Trophoblast cell (in vitro differentiated cells and primary cell): ENCODE results near the gene RGS9.
A peak's percentile ranks its signal among the peaks of the same experiment; 100 is the strongest.

ENCODE experiments used
- DNase-seq, 2 donors: peaks; one replicate each; pipeline ENCODE4 v3.0.0-alpha.2; 2016
- H2AFZ ChIP-seq: 2 replicates; pipeline ENCODE4 v1.6.1; 2013; ENCODE audit warnings: low read length, moderate library complexity, mild to moderate bottlenecking; ENCODE audit not compliant: insufficient read depth, poor library complexity
- H2AK5ac ChIP-seq: 2 replicates; pipeline ENCODE4 v1.6.1; 2013; ENCODE audit warnings: mild to moderate bottlenecking, low read length
- H2BK120ac ChIP-seq: 2 replicates; pipeline ENCODE4 v1.6.1; 2013; ENCODE audit warnings: low read length, mild to moderate bottlenecking, moderate library complexity; ENCODE audit not compliant: insufficient read depth, poor library complexity
- H2BK12ac ChIP-seq: 2 replicates; pipeline ENCODE4 v1.6.1; 2013; ENCODE audit warnings: mild to moderate bottlenecking, low read length, moderate library complexity
- H2BK5ac ChIP-seq: 2 replicates; pipeline ENCODE4 v1.6.1; 2013; ENCODE audit warnings: low read length, low read depth, moderate library complexity, mild to moderate bottlenecking; ENCODE audit not compliant: poor library complexity
- H3K14ac ChIP-seq: 2 replicates; pipeline ENCODE4 v1.6.1; 2013; ENCODE audit warnings: mild to moderate bottlenecking, low read length
- H3K18ac ChIP-seq: 2 replicates; pipeline ENCODE4 v1.6.1; 2013; ENCODE audit warnings: mild to moderate bottlenecking, low read length
- H3K23ac ChIP-seq: 2 replicates; pipeline ENCODE4 v1.6.1; 2013; ENCODE audit warnings: low read length
- H3K27ac ChIP-seq: 2 replicates; pipeline ENCODE4 v1.5.1; 2013; ENCODE audit warnings: low read depth, mild to moderate bottlenecking, inconsistent platforms, low read length, moderate library complexity
- H3K27me3 ChIP-seq: 2 replicates; pipeline ENCODE4 v1.6.1; 2013; ENCODE audit warnings: inconsistent platforms, mild to moderate bottlenecking, low read length, moderate library complexity; ENCODE audit not compliant: insufficient read depth
- H3K36me3 ChIP-seq, 2 experiments: 1 replicate in 1 of 2; 2 replicates in 1 of 2; pipeline ENCODE4 v1.6.1; 2013; ENCODE audit warnings: low read length in 2 of 2, mild to moderate bottlenecking in 2 of 2, moderate library complexity in 1 of 2; ENCODE audit not compliant: insufficient read depth in 2 of 2, control insufficient read depth in 1 of 2
- H3K4ac ChIP-seq: 2 replicates; pipeline ENCODE4 v1.6.1; 2013; ENCODE audit warnings: low read depth, mild to moderate bottlenecking, low read length, moderate library complexity
- H3K4me1 ChIP-seq, 2 experiments: 1 replicate in 1 of 2; 2 replicates in 1 of 2; pipeline ENCODE4 v1.6.1; 2013; ENCODE audit warnings: low read length in 2 of 2, mild to moderate bottlenecking in 2 of 2, moderate library complexity in 1 of 2; ENCODE audit not compliant: insufficient read depth in 2 of 2, control insufficient read depth in 1 of 2
- H3K4me2 ChIP-seq: 2 replicates; pipeline ENCODE4 v1.6.1; 2013; ENCODE audit warnings: inconsistent platforms, mild to moderate bottlenecking, low read length, moderate library complexity
- H3K4me3 ChIP-seq: 2 replicates; pipeline ENCODE4 v1.5.1; 2013; ENCODE audit warnings: mild to moderate bottlenecking, low read depth, low read length, inconsistent platforms
- H3K79me1 ChIP-seq: one replicate; pipeline ENCODE4 v1.6.1; 2013; ENCODE audit warnings: low read length
- H3K79me2 ChIP-seq: 2 replicates; pipeline ENCODE4 v1.6.1; 2013; ENCODE audit warnings: low read length, mild to moderate bottlenecking; ENCODE audit not compliant: control insufficient read depth, insufficient read depth, poor library complexity
- H3K9ac ChIP-seq: 2 replicates; pipeline ENCODE4 v1.6.1; 2013; ENCODE audit warnings: mild to moderate bottlenecking, low read length
- H3K9me3 ChIP-seq: 2 replicates; pipeline ENCODE4 v1.6.1; 2013; ENCODE audit warnings: low read depth, mild to moderate bottlenecking, control low read depth, inconsistent platforms, low read length; ENCODE audit not compliant: insufficient read depth
- H4K12ac ChIP-seq: 2 replicates; pipeline ENCODE4 v1.6.1; 2013; ENCODE audit warnings: low read depth, mild to moderate bottlenecking, low read length, moderate library complexity
- H4K8ac ChIP-seq: 2 replicates; pipeline ENCODE4 v1.6.1; 2013; ENCODE audit warnings: low read depth, mild to moderate bottlenecking, low read length, moderate library complexity
- H4K91ac ChIP-seq: one replicate; pipeline ENCODE4 v1.6.1; 2013; ENCODE audit warnings: low read depth, mild to moderate bottlenecking, low read length, moderate library complexity
- WGBS: extraction: QIAGEN DNeasy Blood & Tissue Kit; methylation state at CpG from one replicate; pipeline ENCODE4 v1.1.7; 2013; ENCODE audit warnings: missing lambda C conversion rate; ENCODE audit not compliant: insufficient read length, insufficient coverage; ENCODE audit errors: extremely low coverage; 5-methylcytosine and 5-hydroxymethylcytosine counted together

The RGS9 gene

GRCh38 chr17:65197201-65197600 is 60.0 kb downstream of the RGS9 start:
- DNase-seq: no peak
- no peak overlapping the region for H3K14ac ChIP-seq
- no peak overlapping the region for H4K91ac ChIP-seq
- H3K4me2 ChIP-seq: no peak overlapping the region
- H3K79me1 ChIP-seq: peaks cover 11% of the 10 kb centered on the region
- H3K4me3 ChIP-seq: no peak overlapping the region
- H3K27ac ChIP-seq: no peak overlapping the region
- no peak overlapping the region for H3K23ac ChIP-seq
- no peak overlapping the region for H2BK5ac ChIP-seq
- H2BK12ac ChIP-seq: no peak overlapping the region
- peaks cover 10% of the 10 kb centered on the region in 2 experiments for H3K4me1 ChIP-seq
- no peaks in the 10 kb centered on the region for H3K9me3 ChIP-seq
- H4K12ac ChIP-seq: no peak overlapping the region
- no peak overlapping the region for H4K8ac ChIP-seq
- H2AFZ ChIP-seq: no peak overlapping the region
- no peak overlapping the region for H3K9ac ChIP-seq
- no peak overlapping the region for H2BK120ac ChIP-seq
- WGBS: no CpG with 5 or more reads among the region's 5 CpGs
- H3K27me3 ChIP-seq: no peaks in the 10 kb centered on the region
- H3K4ac ChIP-seq: no peak overlapping the region
- no peak overlapping the region for H3K18ac ChIP-seq
- no peak overlapping the region for H2AK5ac ChIP-seq
- H3K36me3 ChIP-seq: no peaks in the 10 kb centered on the region
- H3K79me2 ChIP-seq: no peaks in the 10 kb centered on the region

GRCh38 chr17:65198653-65199382 is 61.6 kb downstream of the RGS9 start:
- Histone ChIP-seq H3K36me3 (no peaks in the 10 kb centered on the region), H3K4me3 (no peak overlapping the region), H2BK120ac (no peak overlapping the region), H2AK5ac (no peak overlapping the region), H3K14ac (no peak overlapping the region), H2BK5ac (no peak overlapping the region), H3K18ac (no peak overlapping the region), H3K4ac (no peak overlapping the region), H3K4me2 (no peak overlapping the region), H4K12ac (no peak overlapping the region), H3K23ac (no peak overlapping the region), H3K27ac (no peak overlapping the region), H4K91ac (no peak overlapping the region), H3K4me1 (peaks cover 5 to 6% of the 10 kb centered on the region in 2 experiments), H3K79me1 (peaks cover 7% of the 10 kb centered on the region), H3K27me3 (no peaks in the 10 kb centered on the region), H4K8ac (no peak overlapping the region), H3K9ac (no peak overlapping the region), H2AFZ (no peak overlapping the region), H3K9me3 (no peaks in the 10 kb centered on the region), H2BK12ac (no peak overlapping the region), H3K79me2 (no peaks in the 10 kb centered on the region)
- DNase-seq: peak in 1 of 2 donors; percentile 74
- WGBS: no CpG with 5 or more reads among the region's 7 CpGs

DNA sequence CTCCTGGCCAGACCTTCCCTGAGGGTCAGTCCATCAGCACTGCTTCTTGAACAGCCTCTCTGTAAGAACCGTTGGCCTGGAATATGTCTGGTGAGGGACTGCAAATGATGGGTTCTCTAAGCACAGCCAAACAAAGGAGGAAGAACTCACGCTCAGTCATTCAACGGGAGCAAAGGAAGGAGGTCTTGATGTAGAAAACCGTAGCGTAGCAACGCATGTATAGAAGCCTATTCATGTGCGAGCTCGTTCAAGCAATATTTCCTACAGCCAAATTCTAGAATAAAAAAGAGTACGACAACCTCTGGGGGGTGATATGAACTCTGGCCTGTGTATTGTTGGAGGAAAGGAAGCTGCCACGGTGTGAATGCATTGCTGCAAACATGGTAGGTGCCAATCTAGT is 64.2 kb downstream of the RGS9 start:
- H3K4me1 ChIP-seq: no peaks in the 10 kb centered on the region
- H3K27me3 ChIP-seq: no peaks in the 10 kb centered on the region
- no peak overlapping the region for H4K91ac ChIP-seq
- no peak overlapping the region for H3K4ac ChIP-seq
- DNase-seq: no peak
- WGBS: no CpG with 5 or more reads among the region's 10 CpGs
- no peak overlapping the region for H2BK120ac ChIP-seq
- H3K14ac ChIP-seq: no peak overlapping the region
- H3K9me3 ChIP-seq: no peaks in the 10 kb centered on the region
- H3K9ac ChIP-seq: no peak overlapping the region
- H3K18ac ChIP-seq: no peak overlapping the region
- H4K8ac ChIP-seq: no peak overlapping the region
- no peaks in the 10 kb centered on the region for H3K79me1 ChIP-seq
- H2BK5ac ChIP-seq: no peak overlapping the region
- H3K4me2 ChIP-seq: no peak overlapping the region
- no peak overlapping the region for H2BK12ac ChIP-seq
- no peak overlapping the region for H4K12ac ChIP-seq
- H3K27ac ChIP-seq: no peak overlapping the region
- H3K36me3 ChIP-seq: no peaks in the 10 kb centered on the region
- no peak overlapping the region for H2AK5ac ChIP-seq
- no peak overlapping the region for H3K4me3 ChIP-seq
- no peak overlapping the region for H2AFZ ChIP-seq
- H3K79me2 ChIP-seq: no peaks in the 10 kb centered on the region
- H3K23ac ChIP-seq: no peak overlapping the region

DNA sequence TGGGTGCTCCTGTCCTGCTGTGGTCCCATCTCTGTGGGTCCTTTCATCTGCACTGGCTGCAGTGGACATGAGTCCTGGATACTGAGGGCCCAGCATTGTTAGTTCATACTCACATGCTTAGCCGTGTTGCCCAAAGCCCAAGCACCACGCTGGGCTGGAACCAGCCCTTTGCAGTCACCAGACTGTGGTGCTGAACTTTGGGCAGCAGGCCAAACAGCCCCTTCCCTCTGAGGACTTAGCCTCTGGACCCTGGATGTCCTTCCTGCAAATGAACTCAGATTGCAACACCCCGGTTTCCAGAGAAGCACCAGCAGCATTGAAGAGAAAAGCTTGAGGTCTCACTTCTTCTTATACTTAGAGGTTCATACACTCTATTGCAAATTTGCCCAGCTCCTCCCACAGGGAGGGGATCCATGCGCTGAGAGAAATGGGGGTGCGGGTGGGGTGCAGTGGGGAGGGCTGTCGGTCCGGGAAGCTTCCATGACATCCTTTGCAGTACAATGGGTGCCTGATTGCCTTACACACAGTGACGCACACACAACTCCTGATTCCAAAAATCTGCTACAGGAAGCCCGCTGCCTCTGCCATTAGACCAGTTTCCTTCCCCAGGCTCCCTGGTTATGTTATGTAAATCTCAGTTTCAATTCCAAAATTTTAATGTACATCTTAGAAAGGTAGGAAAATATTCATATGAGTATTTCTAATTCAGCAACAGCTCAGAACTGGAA is 65.8 kb downstream of the RGS9 start:
- WGBS: no CpG with 5 or more reads among the region's 9 CpGs
- no peak overlapping the region for H2AK5ac ChIP-seq
- DNase-seq: no peak
- no peak overlapping the region for H3K14ac ChIP-seq
- no peak overlapping the region for H4K91ac ChIP-seq
- no peak overlapping the region for H2BK120ac ChIP-seq
- no peaks in the 10 kb centered on the region for H3K27me3 ChIP-seq
- H3K18ac ChIP-seq: no peak overlapping the region
- no peak overlapping the region for H4K12ac ChIP-seq
- H2AFZ ChIP-seq: no peak overlapping the region
- H3K4ac ChIP-seq: no peak overlapping the region
- no peak overlapping the region for H3K27ac ChIP-seq
- H3K4me2 ChIP-seq: no peak overlapping the region
- H3K79me1 ChIP-seq: no peaks in the 10 kb centered on the region
- no peak overlapping the region for H3K4me3 ChIP-seq
- no peaks in the 10 kb centered on the region for H3K4me1 ChIP-seq
- H3K79me2 ChIP-seq: no peaks in the 10 kb centered on the region
- no peaks in the 10 kb centered on the region for H3K36me3 ChIP-seq
- H3K9me3 ChIP-seq: no peaks in the 10 kb centered on the region
- no peak overlapping the region for H4K8ac ChIP-seq
- H2BK12ac ChIP-seq: no peak overlapping the region
- no peak overlapping the region for H3K23ac ChIP-seq
- H2BK5ac ChIP-seq: no peak overlapping the region
- no peak overlapping the region for H3K9ac ChIP-seq
